Smooth muscle cell (in vitro differentiated cells): ENCODE data around the gene MAP2K5. TPM values are rescaled to one million over a fixed set of nuclear protein-coding genes. Genes with fewer than 3 reads are reported as not detected.

Experiments
- DNase-seq: peaks from one replicate; lab custom pipeline; 2025; ENCODE audit not compliant: unreplicated experiment; lab: John Stamatoyannopoulos, UW
- H2AFZ ChIP-seq: fragments of 200-600 bp; sonication (generic); 2 replicates; pipeline ENCODE4 v1.6.0; 2016; ENCODE audit warnings: antibody characterized with exemption, low read depth, mild to moderate bottlenecking
- H3F3A ChIP-seq: fragments of 200-600 bp; sonication (generic); 2 replicates; pipeline ENCODE4 v1.6.0; 2017; ENCODE audit warnings: antibody characterized with exemption, low read depth
- H3K27ac ChIP-seq: fragments of 200-600 bp; sonication (generic); 2 replicates; pipeline ENCODE4 v1.5.1; 2016; ENCODE audit warnings: low read depth, mild to moderate bottlenecking
- H3K27me3 ChIP-seq: fragments of 200-600 bp; sonication (generic); 2 replicates; pipeline ENCODE4 v1.6.1; 2016; ENCODE audit warnings: low read depth, mild to moderate bottlenecking
- H3K36me3 ChIP-seq: fragments of 200-600 bp; sonication (generic); 2 replicates; pipeline ENCODE4 v1.5.1; 2016; ENCODE audit warnings: low read depth
- H3K4me1 ChIP-seq: fragments of 200-600 bp; sonication (generic); 2 replicates; pipeline ENCODE4 v1.5.1; 2016; ENCODE audit warnings: low read depth
- H3K4me2 ChIP-seq: fragments of 200-600 bp; sonication (generic); 2 replicates; pipeline ENCODE4 v1.6.0; 2016; ENCODE audit warnings: mild to moderate bottlenecking
- H3K4me3 ChIP-seq: fragments of 200-600 bp; sonication (generic); 2 replicates; pipeline ENCODE4 v1.5.1; 2016; ENCODE audit warnings: mild to moderate bottlenecking
- H3K79me2 ChIP-seq: fragments of 200-600 bp; sonication (generic); 2 replicates; pipeline ENCODE4 v1.6.0; 2016; ENCODE audit warnings: low read depth, mild to moderate bottlenecking
- H3K9ac ChIP-seq: fragments of 200-600 bp; sonication (generic); 2 replicates; pipeline ENCODE4 v1.6.0; 2016; ENCODE audit warnings: low read depth
- H3K9me3 ChIP-seq: fragments of 200-600 bp; sonication (generic); replicated peaks from 2 replicates; pipeline ENCODE4 v1.5.1; 2016; ENCODE audit warnings: low read depth
- H4K20me1 ChIP-seq: fragments of 200-600 bp; sonication (generic); 2 replicates; pipeline ENCODE4 v1.6.0; 2016; ENCODE audit warnings: low read depth
- CTCF ChIP-seq: fragments of 200-600 bp; sonication (generic); IDR thresholded peaks from 2 replicates; pipeline ENCODE4 v1.5.1; 2017; ENCODE audit warnings: borderline replicate concordance, mild to moderate bottlenecking, antibody characterized with exemption; ENCODE audit not compliant: insufficient read depth, poor library complexity, severe bottlenecking
- WGBS: methylation state at CpG from one replicate; pipeline ENCODE4 v1.1.7; 2016; ENCODE audit warnings: low lambda C conversion rate; 5-methylcytosine and 5-hydroxymethylcytosine counted together
- polyA plus RNA-seq: library from polyadenylated mRNA; unstranded; fragments of >200 nt; fragmentation: Nextera tagmentation; extraction: Ambion mirVana; gene quantifications from 2 replicates; pipeline ENCODE4 v1.2.1, GENCODE V29; 2016
- total RNA-seq: library from RNA; depleted of rRNA; stranded (reverse); fragments of >200 nt; gene quantifications from 2 replicates; pipeline ENCODE4 v1.2.3, GENCODE V29; 2014

Gene MAP2K5
- total and polyA plus RNA-seq, 2 experiments from 2014 or later: 4.4 to 7.4 TPM

GRCh38 chr15:67834581-67835296 lies 292.2 kb downstream of the MAP2K5 start:
- no peak for TF ChIP-seq CTCF
- Histone ChIP-seq H3K4me3 (peak overlapping the region; percentile 45), H3K27me3 (peaks cover 81% of the 10 kb centered on the region), H3K4me2 (peak overlapping the region; percentile 90), H3K4me1 (peaks cover 39% of the 10 kb centered on the region), H3K9me3 (no peaks in the 10 kb centered on the region), H3K27ac (no peak overlapping the region), H3K9ac (no peak overlapping the region), H2AFZ (no peak overlapping the region), H3K36me3 (no peaks in the 10 kb centered on the region), H3F3A (no peaks in the 10 kb centered on the region), H3K79me2 (no peaks in the 10 kb centered on the region), H4K20me1 (no peaks in the 10 kb centered on the region)
- 5% methylated on average over 55 of the region's 59 CpGs for WGBS
- no peak for DNase-seq

- TF ChIP-seq CTCF: no peak
- WGBS: 6% methylated on average over 55 of the region's 59 CpGs
- H3K9ac ChIP-seq: no peak overlapping the region
These were observed 293.0 kb downstream of the MAP2K5 start for GRCh38 chr15:67835297-67836133.

DNA sequence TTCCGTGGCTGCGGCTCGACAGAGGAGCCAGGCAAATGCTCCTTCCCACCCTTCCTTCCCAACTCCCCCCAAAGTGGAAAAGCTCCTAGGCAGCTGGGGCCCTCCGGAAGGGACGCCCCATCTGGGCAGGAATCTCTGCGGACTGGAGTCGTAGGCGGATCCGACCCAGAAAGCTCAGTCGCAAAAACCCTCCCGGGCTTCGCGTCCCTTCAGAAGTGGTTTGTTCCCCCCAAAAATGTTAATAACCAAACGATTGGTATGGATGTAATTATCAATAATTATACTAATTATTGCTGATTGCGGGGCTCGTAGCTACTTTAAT lies 293.6 kb downstream of the MAP2K5 start:
- no peak overlapping the region for H3K9ac ChIP-seq
- H4K20me1 ChIP-seq: no peaks in the 10 kb centered on the region
- H3K4me2 ChIP-seq: peak overlapping the region; percentile 90
- peaks cover 39% of the 10 kb centered on the region for H3K4me1 ChIP-seq
- no peak for DNase-seq
- peak overlapping the region; percentile 45 for H3K4me3 ChIP-seq
- H3F3A ChIP-seq: no peaks in the 10 kb centered on the region
- TF ChIP-seq CTCF: no peak
- peak overlapping the region; percentile 18 for H2AFZ ChIP-seq
- H3K36me3 ChIP-seq: no peaks in the 10 kb centered on the region
- peaks cover 68% of the 10 kb centered on the region for H3K27me3 ChIP-seq
- H3K27ac ChIP-seq: no peak overlapping the region
- 6% methylated on average over 16 of the region's 16 CpGs for WGBS
- no peaks in the 10 kb centered on the region for H3K9me3 ChIP-seq
- H3K79me2 ChIP-seq: no peaks in the 10 kb centered on the region

More at GRCh38 chr15:67835297-67836133, 293.0 kb downstream of the MAP2K5 start:
- H3K4me1 ChIP-seq: peaks cover 38% of the 10 kb centered on the region
- H3K4me3 ChIP-seq: peak overlapping the region; percentile 45
- DNase-seq: no peak
- peaks cover 73% of the 10 kb centered on the region for H3K27me3 ChIP-seq
- peak overlapping the region; percentile 18 for H2AFZ ChIP-seq
- H3K4me2 ChIP-seq: peak overlapping the region; percentile 90
- H3K79me2 ChIP-seq: no peaks in the 10 kb centered on the region
- H3K36me3 ChIP-seq: no peaks in the 10 kb centered on the region
- no peaks in the 10 kb centered on the region for H3F3A ChIP-seq
- no peaks in the 10 kb centered on the region for H4K20me1 ChIP-seq
- H3K27ac ChIP-seq: no peak overlapping the region
- no peaks in the 10 kb centered on the region for H3K9me3 ChIP-seq
